ENCODE data around the gene ABHD15. TPM values are rescaled to one million over a fixed set of nuclear protein-coding genes. Genes with fewer than 3 reads are reported as not detected.

The ABHD15 gene
- total and polyA plus RNA-seq, 9 of the 15 experiments (the other 6 are each of a cell fraction or from before 2014, with no cell fraction given): 0.85 to 4.2 (median 2.1) TPM

- no peak for TF ChIP-seq ETS1 (conservative IDR thresholded peaks at IDR 0.05; ENCODE audit: control insufficient read depth, low read depth, low read length)
- TF ChIP-seq SAP30 (IDR thresholded peaks at IDR 0.05; ENCODE audit: borderline replicate concordance, insufficient read depth, low read depth, low read length, poor library complexity, severe bottlenecking): no peak
- TF ChIP-seq ZSCAN32 (CRISPR knock-in tag; IDR thresholded peaks at IDR 0.05): no peak
- TF ChIP-seq RBM25 (IDR thresholded peaks at IDR 0.05; ENCODE audit: low read depth, low read length, severe bottlenecking): peak; percentile 81
- 0 out of 2 replicates have a peak, but pooled peaks have one; percentile 24 for TF ChIP-seq SMARCA5 (IDR thresholded peaks at IDR 0.05)
- peak in 1 of 2 experiments; percentile 59; a peak in 2 of 4 replicates for TF ChIP-seq RCOR1 (IDR thresholded peaks at IDR 0.05; ENCODE audit: borderline replicate concordance in 1 of 2, low read depth in 2 of 2, low read length in 2 of 2)
- no peak for TF ChIP-seq MYBL2 (IDR thresholded peaks at IDR 0.05; ENCODE audit: low read depth)
- TF ChIP-seq MYBL2 (CRISPR knock-in tag; IDR thresholded peaks at IDR 0.05; ENCODE audit: borderline replicate concordance): no peak
- no peak for TF ChIP-seq DACH1 (IDR thresholded peaks at IDR 0.05; ENCODE audit: partially characterized antibody)
- TF ChIP-seq BCOR (IDR thresholded peaks at IDR 0.05): peak; percentile 86
- TF ChIP-seq NRF1 (conservative IDR thresholded peaks at IDR 0.05 in 1 of 2, IDR thresholded peaks at IDR 0.05 in 1 of 2): no peak
- no peak for TF ChIP-seq ZNF830 (CRISPR knock-in tag; IDR thresholded peaks at IDR 0.05)
- TF ChIP-seq HNRNPLL (IDR thresholded peaks at IDR 0.05; ENCODE audit: low read depth, low read length, poor library complexity, severe bottlenecking): no peak
- no peak for TF ChIP-seq HMG20A (CRISPR knock-in tag; conservative IDR thresholded peaks at IDR 0.05)
- no peak for TF ChIP-seq SMARCE1 (IDR thresholded peaks at IDR 0.05)
- TF ChIP-seq RBM34 (IDR thresholded peaks at IDR 0.05; ENCODE audit: borderline replicate concordance, insufficient read depth, low read length): no peak
- TF ChIP-seq ZNF224 (CRISPR knock-in tag; IDR thresholded peaks at IDR 0.05): no peak
- no peak for TF ChIP-seq NFE2L1 (tag; IDR thresholded peaks at IDR 0.05; ENCODE audit: borderline replicate concordance, low read depth)
- no peak for TF ChIP-seq E2F5 (CRISPR knock-in tag; IDR thresholded peaks at IDR 0.05)
Observed at GRCh38 chr17:29582254-29582765, 15.5 kb upstream of the ABHD15 start (continued).
